ENCODE data around the gene ABCC6.
"Not testable (repeated sequence)": the region's sequence is repeated elsewhere in the genome, so short reads cannot be mapped to it uniquely, and the experiment has no call there.

Gene ABCC6

DNA sequence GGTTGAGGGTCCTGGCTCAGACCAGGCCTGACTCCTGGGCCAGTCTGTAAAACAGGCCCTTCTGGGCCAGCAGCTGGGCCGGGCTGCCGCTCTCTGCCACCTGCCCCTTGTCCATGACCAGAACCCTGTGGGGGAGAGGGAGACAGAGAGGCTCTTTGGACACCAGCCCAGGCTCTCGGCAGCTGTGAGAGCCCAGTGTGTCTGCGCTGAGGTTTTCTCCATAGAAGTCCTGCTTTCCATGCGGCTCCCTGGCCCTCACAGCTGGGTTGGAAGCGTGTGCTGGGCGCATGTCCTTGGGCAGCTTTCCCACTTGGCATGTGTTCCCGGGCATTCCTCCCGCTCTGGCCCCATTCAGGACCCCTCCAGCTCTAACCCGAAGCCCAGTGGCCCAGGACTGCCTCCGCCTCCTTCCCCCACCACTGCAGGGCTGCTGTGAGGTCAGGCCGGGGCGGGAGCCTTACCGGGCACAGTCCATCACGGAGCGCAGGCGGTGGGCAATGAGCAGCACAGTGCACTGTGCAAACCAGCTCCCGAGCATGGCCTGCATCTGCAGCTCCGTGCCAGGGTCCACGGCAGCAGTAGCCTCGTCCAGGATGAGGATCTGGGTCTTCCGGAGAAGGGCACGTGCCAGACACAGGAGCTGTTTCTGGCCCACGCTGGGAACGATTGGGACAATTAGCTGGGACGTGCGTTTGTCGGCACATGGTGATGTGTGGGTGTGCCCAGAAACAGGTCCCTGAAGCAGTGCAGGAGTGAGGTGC is 73.0 kb downstream of the ABCC6 start:
- H3K27ac ChIP-seq: no peak overlapping the region
- TF ChIP-seq, protein P1, sequence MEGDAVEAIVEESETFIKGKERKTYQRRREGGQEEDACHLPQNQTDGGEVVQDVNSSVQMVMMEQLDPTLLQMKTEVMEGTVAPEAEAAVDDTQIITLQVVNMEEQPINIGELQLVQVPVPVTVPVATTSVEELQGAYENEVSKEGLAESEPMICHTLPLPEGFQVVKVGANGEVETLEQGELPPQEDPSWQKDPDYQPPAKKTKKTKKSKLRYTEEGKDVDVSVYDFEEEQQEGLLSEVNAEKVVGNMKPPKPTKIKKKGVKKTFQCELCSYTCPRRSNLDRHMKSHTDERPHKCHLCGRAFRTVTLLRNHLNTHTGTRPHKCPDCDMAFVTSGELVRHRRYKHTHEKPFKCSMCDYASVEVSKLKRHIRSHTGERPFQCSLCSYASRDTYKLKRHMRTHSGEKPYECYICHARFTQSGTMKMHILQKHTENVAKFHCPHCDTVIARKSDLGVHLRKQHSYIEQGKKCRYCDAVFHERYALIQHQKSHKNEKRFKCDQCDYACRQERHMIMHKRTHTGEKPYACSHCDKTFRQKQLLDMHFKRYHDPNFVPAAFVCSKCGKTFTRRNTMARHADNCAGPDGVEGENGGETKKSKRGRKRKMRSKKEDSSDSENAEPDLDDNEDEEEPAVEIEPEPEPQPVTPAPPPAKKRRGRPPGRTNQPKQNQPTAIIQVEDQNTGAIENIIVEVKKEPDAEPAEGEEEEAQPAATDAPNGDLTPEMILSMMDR (conservative IDR thresholded peaks at IDR 0.05): no peak

DNA sequence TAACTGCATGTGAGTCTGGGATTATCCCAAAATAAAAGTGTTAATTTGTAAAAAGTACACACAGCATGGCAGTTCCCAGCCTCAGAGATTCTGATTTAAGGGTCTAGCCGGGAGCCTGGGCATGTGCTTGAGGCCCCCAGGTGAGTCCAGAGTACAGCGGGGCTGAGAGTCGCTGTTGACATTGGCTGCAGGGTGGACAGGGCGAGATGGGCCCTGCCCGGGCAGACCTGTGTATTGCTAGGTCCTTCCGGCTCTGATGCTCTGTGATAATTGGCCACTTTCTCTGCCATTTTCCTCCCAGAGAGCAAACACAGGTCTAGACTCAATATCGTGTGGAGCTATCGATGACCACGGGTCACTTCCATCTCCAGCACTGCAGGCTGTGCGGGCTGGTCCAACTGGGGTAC is 73.6 kb downstream of the ABCC6 start:
- TF ChIP-seq, protein P1 (conservative IDR thresholded peaks at IDR 0.05): no peak
- no peak overlapping the region for H3K27ac ChIP-seq

DNA sequence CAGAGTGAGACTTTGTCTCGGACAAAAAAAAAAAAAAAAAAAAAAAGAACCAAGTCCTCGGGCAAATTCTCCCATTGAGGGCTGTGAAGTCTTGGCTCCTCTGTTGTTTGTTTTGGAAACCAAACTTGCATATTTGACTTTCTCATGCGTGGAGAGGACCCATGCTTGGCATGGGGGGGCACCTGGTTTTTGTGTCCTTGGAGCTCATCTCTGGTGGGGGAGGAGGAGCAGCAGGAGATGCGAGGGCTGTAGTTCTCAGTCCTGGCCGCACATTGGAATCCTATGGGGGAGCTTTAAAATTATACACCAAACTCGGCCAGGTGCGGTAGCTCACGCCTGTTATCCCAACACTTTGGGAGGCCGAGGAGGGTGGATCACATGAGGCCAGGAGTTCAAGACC is 74.5 kb downstream of the ABCC6 start:
- no peak overlapping the region for H3K27ac ChIP-seq
- TF ChIP-seq, protein P1 (conservative IDR thresholded peaks at IDR 0.05): no peak

DNA sequence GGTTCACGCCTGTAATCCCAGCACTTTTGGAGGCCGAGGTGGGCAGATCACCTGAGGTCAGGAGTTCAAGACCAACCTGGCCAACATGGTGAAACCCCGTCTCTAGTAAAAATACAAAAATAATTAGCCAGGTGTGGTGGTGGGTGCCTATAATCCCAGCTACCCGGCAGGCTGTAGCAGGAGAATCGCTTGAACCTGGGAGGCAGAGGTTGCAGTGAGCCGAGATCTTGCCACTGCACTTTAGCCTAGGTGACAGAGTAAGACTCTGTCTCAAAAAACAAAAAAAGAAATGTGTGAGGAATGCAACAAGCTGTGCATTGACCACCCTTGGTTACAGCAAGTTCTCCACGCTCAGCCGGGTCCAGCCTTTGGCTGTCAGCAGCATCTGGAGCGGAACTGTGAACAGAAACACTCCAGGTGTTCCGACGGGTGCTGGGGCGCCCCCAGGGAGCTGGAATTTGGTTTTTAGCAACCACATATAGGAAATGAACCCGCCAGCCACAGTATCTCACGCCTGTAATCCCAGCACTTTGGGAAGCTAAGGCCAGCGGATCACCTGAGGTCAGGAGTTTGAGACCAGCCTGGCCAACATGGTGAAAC is 75.2 kb downstream of the ABCC6 start:
- not testable (repeated sequence) for H3K27ac ChIP-seq

DNA sequence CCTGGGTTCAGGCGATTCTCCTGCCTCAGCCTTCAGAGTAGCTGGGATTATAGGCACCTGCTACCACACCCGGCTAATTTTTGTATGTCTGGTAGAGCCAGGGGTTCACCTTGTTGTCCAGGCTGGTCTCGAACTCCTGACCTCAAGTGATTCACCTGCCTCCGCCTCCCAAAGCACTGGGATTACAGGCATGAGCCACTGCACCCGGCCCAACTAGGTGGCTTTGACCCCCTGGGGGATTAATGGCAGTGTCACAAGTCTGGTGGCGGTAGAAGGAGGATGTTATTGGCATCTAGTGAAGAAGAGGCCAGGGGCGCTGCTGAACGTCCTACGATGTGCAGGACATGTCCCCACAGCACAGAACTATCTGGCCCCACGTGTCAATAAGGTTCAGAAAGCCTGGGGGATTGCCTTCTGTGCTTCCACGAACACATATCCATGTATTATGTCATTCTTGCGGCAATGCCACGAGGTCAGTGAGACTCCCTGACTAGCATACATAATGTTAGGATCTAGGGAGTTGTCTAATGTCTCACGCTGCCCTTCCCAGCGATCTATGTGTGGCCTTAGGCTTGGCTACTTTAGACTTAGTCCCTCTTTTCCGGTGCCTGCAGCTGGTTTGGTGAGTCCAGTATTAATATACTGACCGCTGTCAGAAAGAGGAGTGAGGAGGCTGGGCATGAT is 75.8 kb downstream of the ABCC6 start:
- TF ChIP-seq, protein P1 (conservative IDR thresholded peaks at IDR 0.05): no peak
- H3K27ac ChIP-seq: no peak overlapping the region

DNA sequence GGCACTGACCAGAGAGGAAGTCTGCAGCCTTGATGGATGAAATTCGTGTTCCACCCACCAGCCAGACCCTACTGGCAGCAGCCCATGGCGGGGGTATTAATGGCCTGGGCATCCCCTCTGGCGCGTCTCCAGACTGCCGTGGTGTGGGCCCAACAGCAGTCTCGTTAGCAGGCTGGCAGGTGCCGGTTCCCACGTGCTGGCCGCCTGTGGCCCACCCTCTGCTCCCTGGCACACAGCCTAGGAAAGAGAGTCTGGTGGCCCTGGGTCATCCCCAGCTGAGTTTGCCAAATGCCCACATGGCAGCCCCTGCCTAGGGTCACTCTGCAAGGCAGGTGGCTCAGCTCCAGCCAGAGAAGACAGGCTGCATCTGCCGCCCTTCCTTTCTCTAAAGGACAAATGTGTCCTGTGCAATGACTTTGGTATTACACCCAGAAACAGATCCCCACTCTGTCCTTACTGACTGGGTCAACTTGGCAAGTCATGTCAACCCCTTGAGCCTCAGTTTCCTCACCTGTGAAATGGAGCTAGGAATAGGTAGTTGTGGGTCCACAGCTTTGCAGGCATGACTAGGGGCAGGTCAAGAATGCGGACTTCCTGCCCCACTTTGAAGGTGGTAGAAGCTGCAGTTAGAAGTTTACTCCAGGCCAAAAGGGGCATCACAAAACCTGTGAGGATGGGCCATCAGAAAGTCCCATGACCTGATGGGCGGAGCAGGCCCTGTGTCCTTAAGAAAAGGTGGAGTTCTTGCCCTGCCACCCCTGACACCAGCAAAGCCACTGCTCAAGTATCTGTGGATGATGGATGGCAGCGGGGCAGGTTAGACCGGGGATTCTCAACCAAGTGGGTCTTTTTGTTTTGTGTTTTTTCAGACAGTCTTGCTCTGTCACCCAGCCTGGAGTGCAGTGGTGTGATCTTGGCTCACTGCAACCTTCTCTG is 76.6 kb downstream of the ABCC6 start:
- TF ChIP-seq, protein P1 (conservative IDR thresholded peaks at IDR 0.05): no peak

DNA sequence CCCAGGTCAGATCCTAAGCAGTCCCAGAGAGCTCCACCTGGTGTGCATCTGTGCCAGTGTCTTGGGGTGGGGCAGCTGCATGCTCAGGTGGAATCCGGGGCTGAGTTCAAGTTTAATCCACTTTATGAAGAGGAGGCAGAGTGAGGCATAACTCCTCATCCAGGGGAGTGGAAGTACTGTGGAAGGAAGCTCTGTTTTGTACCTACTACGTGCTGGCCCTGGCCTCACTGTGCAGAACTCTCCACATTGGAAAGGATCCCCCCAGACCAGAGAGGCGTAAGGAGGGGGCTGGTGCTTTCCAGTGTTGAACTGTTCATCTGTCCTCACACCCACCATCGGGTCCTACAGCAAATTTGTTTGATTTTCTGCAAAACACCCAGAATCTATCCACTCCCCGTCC is 78.0 kb downstream of the ABCC6 start:
- H3K27ac ChIP-seq: no peak overlapping the region
- TF ChIP-seq, protein P1 (conservative IDR thresholded peaks at IDR 0.05): no peak

More for the DNA sequence above, 76.6 kb downstream of the ABCC6 start:
- H3K27ac ChIP-seq: no peak overlapping the region

Measured in VCaP (cell line).